PC-3 (cell line): Measurements from ENCODE around the gene AATF. TPM values are rescaled to one million over a fixed set of nuclear protein-coding genes. Genes with fewer than 3 reads are reported as not detected.

Source experiments
- ATAC-seq: fragments of 200-7000 bp; cut with Tn5 transposase; 2 replicates; pipeline ENCODE4 v1.9.1; 2020; ENCODE audit warnings: mild to moderate bottlenecking, moderate library complexity
- BruUV-seq: library from RNA; stranded (reverse); fragments of 400-500 nt; replicated peaks from 2 replicates; lab custom pipeline; 2021; lab: Mats Ljungman, UMichigan
- CTCF ChIA-PET: fragments of 300-600 bp; sonication (Branson Sonifier 250); formaldehyde crosslinking; loops from one replicate; lab custom pipeline; 2022; ENCODE audit warnings: antibody characterized with exemption; lab: Charles Lee
- POLR2A ChIA-PET: fragments of 300-600 bp; sonication (Branson Sonifier 250); formaldehyde crosslinking; loops from one replicate; lab custom pipeline; 2022; ENCODE audit warnings: antibody characterized with exemption; ENCODE audit not compliant: unreplicated experiment; lab: Charles Lee
- DNase-seq: peaks from one replicate; pipeline ENCODE4 v3.0.0-alpha.2; 2015
- H2AFZ ChIP-seq: fragments of 300-600 bp; sonication (generic); 2 replicates; pipeline ENCODE4 v1.6.0; 2016; ENCODE audit warnings: antibody characterized with exemption, low read length
- H3F3A ChIP-seq: fragments of 300-600 bp; sonication (generic); one replicate; pipeline ENCODE4 v1.6.0; 2017; ENCODE audit warnings: antibody characterized with exemption, low read length, control low read depth, mild to moderate bottlenecking; ENCODE audit not compliant: unreplicated experiment
- H3K27ac ChIP-seq: fragments of 300-600 bp; sonication (generic); 2 replicates; pipeline ENCODE4 v1.5.1; 2016; ENCODE audit warnings: mild to moderate bottlenecking, low read length
- H3K27me3 ChIP-seq: fragments of 300-600 bp; sonication (generic); 2 replicates; pipeline ENCODE4 v1.6.1; 2016; ENCODE audit warnings: low read length, mixed read lengths
- H3K36me3 ChIP-seq: fragments of 300-600 bp; sonication (generic); 2 replicates; pipeline ENCODE4 v1.6.1; 2016; ENCODE audit warnings: low read depth, mixed run types, low read length, mixed read lengths
- H3K4me1 ChIP-seq: fragments of 300-600 bp; sonication (generic); 2 replicates; pipeline ENCODE4 v1.5.1; 2016; ENCODE audit warnings: low read length; ENCODE audit not compliant: insufficient read depth
- H3K4me2 ChIP-seq: fragments of 300-600 bp; sonication (generic); 2 replicates; pipeline ENCODE4 v1.6.0; 2016; ENCODE audit warnings: low read length
- H3K4me3 ChIP-seq: fragments of 300-600 bp; sonication (generic); 2 replicates; pipeline ENCODE4 v1.5.1; 2016; ENCODE audit warnings: mild to moderate bottlenecking, low read length, mixed read lengths
- H3K79me2 ChIP-seq: fragments of 300-600 bp; sonication (generic); 2 replicates; pipeline ENCODE4 v1.6.1; 2017; ENCODE audit warnings: low read length, mixed read lengths
- H3K9ac ChIP-seq: fragments of 300-600 bp; sonication (generic); 2 replicates; pipeline ENCODE4 v1.6.0; 2016; ENCODE audit warnings: mild to moderate bottlenecking, low read length
- H3K9me2 ChIP-seq: fragments of 300-600 bp; sonication (generic); replicated peaks from 2 replicates; pipeline ENCODE4 v1.6.1; 2016; ENCODE audit warnings: mixed run types, low read length, mixed read lengths
- H3K9me3 ChIP-seq: fragments of 300-600 bp; sonication (generic); 2 replicates; pipeline ENCODE4 v1.6.1; 2016; ENCODE audit warnings: low read length, mixed read lengths
- H4K20me1 ChIP-seq: fragments of 300-600 bp; sonication (generic); 2 replicates; pipeline ENCODE4 v1.6.1; 2016; ENCODE audit warnings: low read length, mixed read lengths
- CTCF ChIP-seq: fragments of 300-600 bp; sonication (generic); conservative IDR thresholded peaks from 2 replicates; pipeline ENCODE4 v1.5.1; 2017; ENCODE audit warnings: antibody characterized with exemption, low read depth, mild to moderate bottlenecking, low read length
- EZH2 ChIP-seq: fragments of 300-600 bp; sonication (generic); IDR thresholded peaks from one replicate; pipeline ENCODE4 v1.6.1; 2017; ENCODE audit warnings: antibody characterized with exemption, mild to moderate bottlenecking, low read length; ENCODE audit not compliant: unreplicated experiment
- EZH2phosphoT487 ChIP-seq: fragments of 300-600 bp; sonication (generic); IDR thresholded peaks from 2 replicates; pipeline ENCODE4 v1.6.1; 2018; ENCODE audit warnings: mild to moderate bottlenecking, antibody characterized with exemption, low read length, borderline replicate concordance
- intact Hi-C: fragments of 100-400 bp; cut with micrococcal nuclease; formaldehyde crosslinking; loops from 2 replicates; pipeline ENCODE4 v1.9.0; 2023
- total RNA-seq: library from RNA; depleted of rRNA; stranded (reverse); fragments of >200 nt; gene quantifications from 2 replicates; pipeline ENCODE4 v1.2.3, GENCODE V29; 2014

AATF gene
- total RNA-seq, 1 experiment from 2014 or later = 25.5 TPM

GRCh38 chr17:37051381-37051780 lies 102.6 kb downstream of the AATF start:
- CTCF ChIA-PET = no interaction called here
- no peak overlapping the region for H3K4me3 ChIP-seq

GRCh38 chr17:37051833-37052232 lies 103.1 kb downstream of the AATF start:
- Histone ChIP-seq H3F3A (no peaks in the 10 kb centered on the region), H3K27me3 (no peaks in the 10 kb centered on the region), H3K9me2 (no peaks in the 10 kb centered on the region), H3K27ac (no peak overlapping the region), H3K4me1 (no peaks in the 10 kb centered on the region), H2AFZ (no peak overlapping the region), H3K36me3 (no peaks in the 10 kb centered on the region; the same call in 1 of the 2 replicates), H3K4me2 (no peak overlapping the region), H3K79me2 (no peaks in the 10 kb centered on the region), H3K9ac (no peak overlapping the region), H3K9me3 (no peaks in the 10 kb centered on the region), H4K20me1 (no peaks in the 10 kb centered on the region), H3K4me3 (no peak overlapping the region)
- ATAC-seq = no peak
- BruUV-seq = no TSS peak
- ChIA-PET POLR2A (no interaction called here), CTCF (no interaction called here)
- intact Hi-C loops = no loop called here
- DNase-seq = no peak
- TF ChIP-seq EZH2phosphoT487 (no peak), EZH2 (no peak), CTCF (no peak)

More at GRCh38 chr17:37051381-37051780, 102.6 kb downstream of the AATF start:
- no peak for TF ChIP-seq EZH2phosphoT487
- TF ChIP-seq CTCF = no peak
- no peak for TF ChIP-seq EZH2
- Histone ChIP-seq H3K9ac (no peak overlapping the region), H3K9me3 (no peaks in the 10 kb centered on the region), H3K27me3 (no peaks in the 10 kb centered on the region), H4K20me1 (no peaks in the 10 kb centered on the region), H3K27ac (no peak overlapping the region), H3F3A (no peaks in the 10 kb centered on the region), H3K4me1 (no peaks in the 10 kb centered on the region), H3K4me2 (no peak overlapping the region), H3K9me2 (no peaks in the 10 kb centered on the region), H3K79me2 (no peaks in the 10 kb centered on the region), H3K36me3 (no peaks in the 10 kb centered on the region; the same call in 1 of the 2 replicates), H2AFZ (no peak overlapping the region)
- DNase-seq (no peak), ATAC-seq (no peak)
- intact Hi-C loops = no loop called here
- no TSS peak for BruUV-seq
- POLR2A ChIA-PET = no interaction called here

- DNase-seq = no peak
- Histone ChIP-seq H3K4me3 (no peak overlapping the region), H3F3A (no peaks in the 10 kb centered on the region), H3K27me3 (no peaks in the 10 kb centered on the region), H3K36me3 (no peaks in the 10 kb centered on the region; the same call in 1 of the 2 replicates), H3K9me2 (no peaks in the 10 kb centered on the region), H3K4me1 (no peaks in the 10 kb centered on the region), H4K20me1 (no peaks in the 10 kb centered on the region), H3K9ac (no peak overlapping the region), H2AFZ (no peak overlapping the region), H3K79me2 (no peaks in the 10 kb centered on the region), H3K9me3 (no peaks in the 10 kb centered on the region), H3K4me2 (no peak overlapping the region), H3K27ac (no peak overlapping the region)
- intact Hi-C loops = no loop called here
- no peak for ATAC-seq
- no TSS peak for BruUV-seq
- ChIA-PET POLR2A (no interaction called here), CTCF (no interaction called here)
- no peak for TF ChIP-seq CTCF
- TF ChIP-seq EZH2 = no peak
- no peak for TF ChIP-seq EZH2phosphoT487
Measured at GRCh38 chr17:37052450-37052849, 103.7 kb downstream of the AATF start.
